HFFc6 (cell line): Measurements from ENCODE around the gene CLIC6. TPM values are rescaled to one million over a fixed set of nuclear protein-coding genes. Genes with fewer than 3 reads are reported as not detected.

ENCODE experiments used
- DNase-seq: peaks from one replicate; pipeline ENCODE4 v3.0.0-alpha.2; 2018
- H3K27ac Mint-ChIP-seq: 2 replicates; pipeline ENCODE4 v1.8.0; 2020; ENCODE audit warnings: mild to moderate bottlenecking, mixed read lengths
- H3K27me3 Mint-ChIP-seq: 2 replicates; pipeline ENCODE4 v1.8.0; 2021; ENCODE audit warnings: mild to moderate bottlenecking, moderate library complexity, mixed read lengths; ENCODE audit not compliant: insufficient read depth
- H3K36me3 Mint-ChIP-seq: 2 replicates; pipeline ENCODE4 v1.8.0; 2021; ENCODE audit warnings: low read depth, mixed read lengths
- H3K4me1 Mint-ChIP-seq: 2 replicates; pipeline ENCODE4 v1.8.0; 2020; ENCODE audit warnings: low read depth, mixed read lengths
- H3K4me3 Mint-ChIP-seq: 2 replicates; pipeline ENCODE4 v1.8.0; 2020; ENCODE audit warnings: mild to moderate bottlenecking, moderate library complexity, mixed read lengths
- H3K9me3 Mint-ChIP-seq: 2 replicates; pipeline ENCODE4 v1.8.0; 2020; ENCODE audit warnings: mild to moderate bottlenecking, mixed read lengths
- total RNA-seq, 6 experiments: library from RNA; stranded (reverse); fragmentation: NEBNext Ultra II Directional; extraction: Animal tissue kit (Norgen Biotek cat#: 25700); gene quantifications; 2 replicates in 1 of 6; 3 replicates in 5 of 6; pipeline ENCODE4 v1.2.3, GENCODE V29; 2021
- TF ChIP-seq, protein P1 (sequence below): fragments of 200-600 bp; sonication (generic); IDR thresholded peaks from 2 replicates; pipeline ENCODE4 v1.5.0; 2021; ENCODE audit warnings: antibody characterized with exemption, mild to moderate bottlenecking

The CLIC6 gene
- total RNA-seq, 6 experiments from 2014 or later = not detected

- H3K4me1 Mint-ChIP-seq = peaks cover 32% of the 10 kb centered on the region
- no peak for DNase-seq
- no peak overlapping the region for H3K4me3 Mint-ChIP-seq
- no peak overlapping the region for H3K27ac Mint-ChIP-seq
- H3K9me3 Mint-ChIP-seq = no peaks in the 10 kb centered on the region
- peaks cover 4% of the 10 kb centered on the region; the same call in 1 of the 2 replicates for H3K36me3 Mint-ChIP-seq
- H3K27me3 Mint-ChIP-seq = no peaks in the 10 kb centered on the region; the same call in none of the 2 replicates
- TF ChIP-seq, protein P1, sequence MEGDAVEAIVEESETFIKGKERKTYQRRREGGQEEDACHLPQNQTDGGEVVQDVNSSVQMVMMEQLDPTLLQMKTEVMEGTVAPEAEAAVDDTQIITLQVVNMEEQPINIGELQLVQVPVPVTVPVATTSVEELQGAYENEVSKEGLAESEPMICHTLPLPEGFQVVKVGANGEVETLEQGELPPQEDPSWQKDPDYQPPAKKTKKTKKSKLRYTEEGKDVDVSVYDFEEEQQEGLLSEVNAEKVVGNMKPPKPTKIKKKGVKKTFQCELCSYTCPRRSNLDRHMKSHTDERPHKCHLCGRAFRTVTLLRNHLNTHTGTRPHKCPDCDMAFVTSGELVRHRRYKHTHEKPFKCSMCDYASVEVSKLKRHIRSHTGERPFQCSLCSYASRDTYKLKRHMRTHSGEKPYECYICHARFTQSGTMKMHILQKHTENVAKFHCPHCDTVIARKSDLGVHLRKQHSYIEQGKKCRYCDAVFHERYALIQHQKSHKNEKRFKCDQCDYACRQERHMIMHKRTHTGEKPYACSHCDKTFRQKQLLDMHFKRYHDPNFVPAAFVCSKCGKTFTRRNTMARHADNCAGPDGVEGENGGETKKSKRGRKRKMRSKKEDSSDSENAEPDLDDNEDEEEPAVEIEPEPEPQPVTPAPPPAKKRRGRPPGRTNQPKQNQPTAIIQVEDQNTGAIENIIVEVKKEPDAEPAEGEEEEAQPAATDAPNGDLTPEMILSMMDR = no peak
Measured at GRCh38 chr21:34743285-34743684, 74.5 kb downstream of the CLIC6 start.

DNA sequence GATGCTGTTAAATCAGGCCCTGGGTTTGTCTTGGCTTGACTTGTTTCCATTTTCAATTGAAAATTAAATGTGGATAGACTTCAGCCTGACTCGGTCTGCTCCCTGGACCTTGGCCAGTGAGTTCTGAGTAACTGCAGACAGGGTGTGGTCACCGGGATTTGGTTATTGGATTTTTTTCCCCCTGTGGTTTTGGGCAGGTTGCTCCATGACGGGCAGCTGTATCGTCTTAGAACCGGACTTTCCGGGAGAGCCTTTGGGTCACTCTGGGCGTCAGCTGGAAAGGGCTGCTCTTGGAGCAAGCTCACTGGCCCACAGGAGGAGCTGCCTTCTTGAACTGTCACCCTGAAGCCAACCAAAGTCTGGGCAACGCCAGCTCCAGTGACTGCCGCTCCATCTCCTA is 75.0 kb downstream of the CLIC6 start:
- no peak overlapping the region for H3K27ac Mint-ChIP-seq
- H3K9me3 Mint-ChIP-seq = no peaks in the 10 kb centered on the region
- DNase-seq = peak; percentile 68
- TF ChIP-seq, protein P1 = no peak
- no peaks in the 10 kb centered on the region; the same call in none of the 2 replicates for H3K27me3 Mint-ChIP-seq
- peaks cover 32% of the 10 kb centered on the region for H3K4me1 Mint-ChIP-seq
- H3K4me3 Mint-ChIP-seq = peak overlapping the region; percentile 29; the same call in 1 of the 2 replicates
- H3K36me3 Mint-ChIP-seq = peaks cover 4% of the 10 kb centered on the region; the same call in 1 of the 2 replicates

GRCh38 chr21:34744801-34745200 is 76.0 kb downstream of the CLIC6 start:
- Mint-ChIP-seq H3K27ac (no peak overlapping the region), H3K4me1 (peaks cover 32% of the 10 kb centered on the region), H3K9me3 (no peaks in the 10 kb centered on the region), H3K4me3 (no peak overlapping the region), H3K27me3 (no peaks in the 10 kb centered on the region; the same call in none of the 2 replicates), H3K36me3 (peaks cover 4% of the 10 kb centered on the region; the same call in 1 of the 2 replicates)
- DNase-seq = no peak
- TF ChIP-seq, protein P1 = no peak

GRCh38 chr21:34745557-34746255 is 76.9 kb downstream of the CLIC6 start:
- Mint-ChIP-seq H3K9me3 (no peaks in the 10 kb centered on the region), H3K27ac (peak overlapping the region; percentile 44), H3K36me3 (peaks cover 4% of the 10 kb centered on the region; the same call in 1 of the 2 replicates), H3K4me3 (peak overlapping the region; percentile 35), H3K4me1 (peaks cover 32% of the 10 kb centered on the region), H3K27me3 (no peaks in the 10 kb centered on the region; the same call in 1 of the 2 replicates)
- TF ChIP-seq, protein P1 = peak; percentile 93
- DNase-seq = peak; percentile 80

GRCh38 chr21:34748862-34749261 is 80.1 kb downstream of the CLIC6 start:
- DNase-seq = no peak
- Mint-ChIP-seq H3K27ac (no peak overlapping the region), H3K4me3 (no peak overlapping the region), H3K9me3 (no peaks in the 10 kb centered on the region), H3K27me3 (peaks cover 5% of the 10 kb centered on the region; the same call in 1 of the 2 replicates), H3K36me3 (no peaks in the 10 kb centered on the region), H3K4me1 (peaks cover 23% of the 10 kb centered on the region)
- TF ChIP-seq, protein P1 = no peak
